ENCODE measurements around the gene RYR3.

DNA sequence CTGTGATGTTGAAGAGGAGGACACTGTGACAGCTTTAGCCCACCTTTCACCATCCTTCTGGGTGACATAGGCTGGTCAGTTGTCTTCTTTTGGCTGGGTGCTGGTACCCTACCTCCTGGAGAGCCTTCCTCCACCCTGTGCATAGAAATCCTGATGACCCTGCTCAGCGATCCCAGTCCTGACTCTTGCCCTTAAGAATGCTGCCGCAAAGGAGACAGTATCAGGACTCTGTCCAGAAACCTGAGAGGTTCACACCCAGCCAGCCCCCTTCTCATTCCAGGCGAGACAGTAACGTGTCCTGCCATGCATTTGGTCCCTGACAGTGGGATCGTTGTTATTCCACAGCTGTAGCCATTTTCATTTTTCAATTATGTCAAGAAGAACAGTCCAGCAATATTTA is 344.7 kb downstream of the RYR3 start:
- no peak for TF ChIP-seq EZH2 (IDR thresholded peaks at IDR 0.05; ENCODE audit: insufficient read depth, low read length)
- TF ChIP-seq, protein P1, sequence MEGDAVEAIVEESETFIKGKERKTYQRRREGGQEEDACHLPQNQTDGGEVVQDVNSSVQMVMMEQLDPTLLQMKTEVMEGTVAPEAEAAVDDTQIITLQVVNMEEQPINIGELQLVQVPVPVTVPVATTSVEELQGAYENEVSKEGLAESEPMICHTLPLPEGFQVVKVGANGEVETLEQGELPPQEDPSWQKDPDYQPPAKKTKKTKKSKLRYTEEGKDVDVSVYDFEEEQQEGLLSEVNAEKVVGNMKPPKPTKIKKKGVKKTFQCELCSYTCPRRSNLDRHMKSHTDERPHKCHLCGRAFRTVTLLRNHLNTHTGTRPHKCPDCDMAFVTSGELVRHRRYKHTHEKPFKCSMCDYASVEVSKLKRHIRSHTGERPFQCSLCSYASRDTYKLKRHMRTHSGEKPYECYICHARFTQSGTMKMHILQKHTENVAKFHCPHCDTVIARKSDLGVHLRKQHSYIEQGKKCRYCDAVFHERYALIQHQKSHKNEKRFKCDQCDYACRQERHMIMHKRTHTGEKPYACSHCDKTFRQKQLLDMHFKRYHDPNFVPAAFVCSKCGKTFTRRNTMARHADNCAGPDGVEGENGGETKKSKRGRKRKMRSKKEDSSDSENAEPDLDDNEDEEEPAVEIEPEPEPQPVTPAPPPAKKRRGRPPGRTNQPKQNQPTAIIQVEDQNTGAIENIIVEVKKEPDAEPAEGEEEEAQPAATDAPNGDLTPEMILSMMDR (IDR thresholded peaks at IDR 0.05; ENCODE audit: insufficient read depth, low read depth, low read length): no peak

Data from astrocyte (in vitro differentiated cells and primary cell).